GM19467 (cell line): ENCODE measurements around the gene COMMD9.

Source experiments
- ATAC-seq: cut with Tn5 transposase; IDR thresholded peaks from one replicate; pipeline ENCODE4 v1.9.1; 2021; ENCODE audit warnings: mild to moderate bottlenecking, moderate library complexity; ENCODE audit not compliant: unreplicated experiment

Gene COMMD9

DNA sequence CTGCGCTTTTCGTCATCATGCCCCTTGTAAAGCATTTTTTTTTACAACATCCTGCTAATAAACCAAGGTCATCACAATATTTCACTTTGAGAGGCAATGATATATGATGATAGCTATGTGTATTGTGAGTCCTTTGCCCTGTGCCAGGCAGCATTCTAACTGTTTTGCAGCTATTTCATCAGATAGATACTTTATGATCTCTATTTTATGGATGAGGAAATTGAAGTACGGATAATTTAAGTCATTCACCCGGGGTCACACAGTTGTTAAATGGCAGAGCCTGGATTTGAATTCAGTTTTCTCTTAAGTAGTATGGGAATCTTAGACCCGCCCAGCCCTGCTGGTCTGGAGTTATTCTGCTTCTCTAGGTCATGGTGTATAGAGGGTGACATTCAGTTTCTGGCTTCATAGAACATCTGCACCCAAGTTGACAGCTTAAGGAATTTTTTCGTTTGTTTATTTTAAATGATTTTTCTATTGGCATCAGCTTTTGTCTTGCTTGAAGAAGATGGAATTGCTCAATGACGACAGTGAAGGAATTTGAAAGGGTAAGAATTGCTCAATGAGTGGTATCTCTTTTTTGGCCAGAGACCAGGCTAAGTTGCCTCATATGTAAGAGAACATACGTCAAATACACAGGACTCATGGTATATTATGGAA is 7.8 kb upstream of the COMMD9 start:
- no peak for ATAC-seq

GRCh38 chr11:36295926-36296325 is 6.7 kb upstream of the COMMD9 start, which contains the start of gene PRR5L:
Gene PRR5L, plus strand, starts transcription at chr11:36296288. Its CDS starts 104,834 bp downstream, at chr11:36401122.
- no peak for ATAC-seq

DNA sequence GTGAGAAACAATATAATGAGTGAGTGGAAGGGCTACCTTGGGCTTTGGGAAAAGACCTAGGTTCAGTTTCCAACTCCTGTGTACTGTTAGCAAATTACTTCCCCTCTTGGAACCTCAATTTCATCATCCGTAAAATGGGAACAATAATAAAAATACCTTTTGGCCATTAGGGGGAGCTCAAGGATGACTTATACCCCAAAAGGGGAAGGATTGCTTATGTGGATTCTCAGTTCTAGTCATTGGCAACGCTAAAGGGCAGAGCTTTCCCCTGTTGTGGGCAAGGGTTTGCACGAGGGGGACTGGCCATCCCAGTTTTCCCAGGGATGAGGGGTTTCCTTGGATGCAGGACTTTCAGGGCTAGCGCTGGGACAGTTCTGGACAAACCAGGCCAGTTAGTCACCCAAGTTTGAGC is 3.1 kb upstream of the COMMD9 start:
- ATAC-seq: no peak

DNA sequence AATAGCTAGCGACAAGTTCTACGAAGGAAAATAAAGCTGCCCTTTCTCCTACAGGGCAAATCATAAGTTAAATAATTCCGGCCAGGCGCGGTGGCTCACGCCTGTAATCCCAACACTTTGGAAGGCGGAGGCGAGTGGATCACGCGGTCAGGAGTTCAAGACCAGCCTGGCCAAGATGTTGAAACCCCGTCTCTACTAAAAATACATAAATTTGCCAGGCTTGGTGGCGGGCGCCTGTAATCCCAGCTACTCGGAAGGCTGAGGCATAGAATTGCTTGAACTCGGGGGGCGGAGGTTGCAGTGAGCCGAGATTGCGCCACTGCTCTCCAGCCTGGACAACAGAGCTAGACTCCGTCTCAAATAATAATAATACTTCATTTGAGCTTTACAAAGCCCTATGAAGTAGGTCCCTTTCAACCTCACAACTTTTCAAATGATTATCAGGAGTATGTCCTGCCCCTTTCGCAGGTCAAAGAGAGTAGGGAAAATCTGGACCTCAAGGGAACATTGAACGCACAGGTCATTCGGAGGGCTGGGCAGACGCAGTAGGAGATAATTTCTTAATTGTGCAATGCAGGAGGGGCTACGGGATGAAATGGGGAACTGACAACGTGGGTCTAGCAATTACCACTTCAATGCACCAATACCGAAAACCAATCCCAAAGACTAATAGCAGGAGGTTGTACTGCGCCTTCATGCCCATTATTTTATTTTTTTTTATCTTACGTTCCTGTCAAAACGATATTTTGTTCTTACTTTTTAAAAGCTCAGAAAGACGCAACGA is 590 bp downstream of the COMMD9 start:
- no peak for ATAC-seq

DNA sequence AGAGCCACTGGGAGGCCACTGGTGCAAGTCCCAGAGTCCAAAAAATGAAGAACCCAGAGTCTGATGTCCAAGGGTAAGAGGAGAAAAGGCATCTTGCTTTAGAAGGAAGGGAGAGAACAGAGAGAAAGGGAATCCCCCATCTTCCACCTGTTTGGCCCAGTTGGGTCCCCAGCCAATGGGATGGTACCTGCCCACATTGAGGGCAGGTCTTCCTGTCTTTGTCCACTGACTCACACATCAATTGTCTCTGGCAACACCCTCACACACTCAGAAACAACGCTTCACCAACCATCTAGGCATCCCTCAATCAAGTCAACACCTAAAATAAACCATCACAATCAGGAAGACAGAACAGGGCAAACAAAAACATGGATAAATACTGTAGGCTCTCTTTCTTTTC is 6.3 kb downstream of the COMMD9 start:
- ATAC-seq: no peak

DNA sequence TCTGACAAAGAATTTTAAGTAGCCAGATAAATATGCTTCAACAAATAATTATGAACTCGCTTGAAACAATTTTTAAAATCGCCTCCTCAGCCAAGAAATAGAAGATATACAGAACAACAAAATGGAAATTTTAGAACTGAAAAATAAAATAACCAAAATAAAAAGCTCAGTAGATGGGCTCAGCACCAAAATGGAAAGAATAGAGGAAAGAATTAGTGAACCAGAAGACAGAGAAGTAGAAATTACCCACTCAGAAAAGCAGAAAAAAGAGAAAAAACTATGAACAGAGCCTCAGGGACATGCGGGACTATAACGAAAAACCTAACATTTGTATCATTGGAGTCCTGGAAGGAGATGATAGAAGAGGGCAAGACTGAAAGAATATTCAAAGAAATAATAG is 7.4 kb downstream of the COMMD9 start:
- ATAC-seq: no peak

DNA sequence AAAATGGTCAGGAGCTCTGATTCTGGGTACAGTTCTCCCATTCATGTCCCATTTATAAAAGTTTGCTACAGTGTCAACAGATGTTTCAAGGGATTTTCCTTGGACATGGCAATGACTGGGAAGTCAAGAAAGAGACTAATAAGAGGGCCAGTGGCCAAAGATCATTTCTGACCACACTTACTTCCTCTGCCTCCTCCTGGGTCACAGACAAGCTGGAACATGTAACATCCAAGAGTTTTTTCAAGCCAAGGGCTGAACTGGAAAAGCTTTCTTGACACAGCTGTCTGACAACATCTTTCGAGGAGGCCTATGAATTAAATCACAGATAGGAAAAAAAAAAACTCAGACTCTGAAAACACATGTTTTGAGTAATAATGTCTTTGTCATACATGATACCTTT is 8.7 kb downstream of the COMMD9 start:
- no peak for ATAC-seq

- no peak for ATAC-seq
These were observed 10.5 kb downstream of the COMMD9 start for GRCh38 chr11:36278531-36279282.

GRCh38 chr11:36274414-36274813 is 14.8 kb downstream of the COMMD9 start:
- ATAC-seq: no peak

- ATAC-seq: no peak
These were observed 16.1 kb downstream of the COMMD9 start for GRCh38 chr11:36273110-36273509.

- no peak for ATAC-seq
These were observed 17.3 kb downstream of the COMMD9 start for GRCh38 chr11:36271794-36272407.

- ATAC-seq: no peak
These were observed 18.5 kb downstream of the COMMD9 start for GRCh38 chr11:36270701-36271100.

DNA sequence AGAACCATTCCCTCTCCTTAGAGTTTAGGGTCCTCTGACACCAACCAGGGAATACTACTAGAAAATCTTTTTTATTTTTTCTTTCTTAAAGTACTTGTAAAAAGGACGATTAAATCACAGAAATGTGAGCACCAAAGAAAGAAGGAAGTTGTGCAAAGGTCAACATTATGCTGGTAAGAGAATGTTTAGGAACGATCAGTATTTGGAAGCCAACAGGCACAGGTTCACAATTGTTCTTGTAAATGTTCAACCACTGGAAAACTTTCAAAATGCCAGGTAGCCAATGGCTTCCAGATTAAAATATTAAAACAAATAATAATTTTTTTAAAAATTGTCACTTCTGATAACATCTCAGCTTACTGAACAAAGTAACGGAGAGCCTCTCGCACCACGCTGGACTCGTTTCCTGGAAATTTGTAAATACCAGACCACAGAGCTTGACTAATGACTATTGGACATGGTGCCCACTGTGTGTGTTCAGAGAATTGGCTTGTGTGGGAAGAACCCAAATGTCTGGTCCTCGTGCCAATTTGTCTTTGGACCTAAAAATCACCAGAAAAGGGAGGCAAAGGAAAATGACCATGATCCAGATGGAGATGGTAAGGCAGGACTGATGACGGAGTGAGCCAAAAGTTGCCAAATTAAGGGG is 20.8 kb downstream of the COMMD9 start:
- no peak for ATAC-seq

DNA sequence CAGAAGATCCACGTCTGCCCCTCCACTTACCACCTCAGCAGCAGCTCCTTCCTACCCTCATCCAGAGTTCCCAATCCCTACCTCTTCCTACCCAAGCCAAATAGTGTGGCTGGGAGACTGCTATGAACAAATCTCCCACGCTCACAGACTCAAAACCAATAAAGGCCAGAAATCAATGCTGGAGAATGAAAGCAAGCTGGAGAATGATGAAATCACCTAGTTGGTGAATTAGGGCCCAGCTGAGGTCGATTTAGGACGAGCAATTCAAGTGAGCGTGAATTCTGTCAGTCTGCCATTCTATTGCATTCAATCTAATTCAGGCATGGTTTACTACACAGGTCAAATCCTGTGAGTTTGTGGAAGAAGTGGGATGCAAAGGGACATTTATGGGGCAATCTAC is 22.5 kb downstream of the COMMD9 start:
- no peak for ATAC-seq

DNA sequence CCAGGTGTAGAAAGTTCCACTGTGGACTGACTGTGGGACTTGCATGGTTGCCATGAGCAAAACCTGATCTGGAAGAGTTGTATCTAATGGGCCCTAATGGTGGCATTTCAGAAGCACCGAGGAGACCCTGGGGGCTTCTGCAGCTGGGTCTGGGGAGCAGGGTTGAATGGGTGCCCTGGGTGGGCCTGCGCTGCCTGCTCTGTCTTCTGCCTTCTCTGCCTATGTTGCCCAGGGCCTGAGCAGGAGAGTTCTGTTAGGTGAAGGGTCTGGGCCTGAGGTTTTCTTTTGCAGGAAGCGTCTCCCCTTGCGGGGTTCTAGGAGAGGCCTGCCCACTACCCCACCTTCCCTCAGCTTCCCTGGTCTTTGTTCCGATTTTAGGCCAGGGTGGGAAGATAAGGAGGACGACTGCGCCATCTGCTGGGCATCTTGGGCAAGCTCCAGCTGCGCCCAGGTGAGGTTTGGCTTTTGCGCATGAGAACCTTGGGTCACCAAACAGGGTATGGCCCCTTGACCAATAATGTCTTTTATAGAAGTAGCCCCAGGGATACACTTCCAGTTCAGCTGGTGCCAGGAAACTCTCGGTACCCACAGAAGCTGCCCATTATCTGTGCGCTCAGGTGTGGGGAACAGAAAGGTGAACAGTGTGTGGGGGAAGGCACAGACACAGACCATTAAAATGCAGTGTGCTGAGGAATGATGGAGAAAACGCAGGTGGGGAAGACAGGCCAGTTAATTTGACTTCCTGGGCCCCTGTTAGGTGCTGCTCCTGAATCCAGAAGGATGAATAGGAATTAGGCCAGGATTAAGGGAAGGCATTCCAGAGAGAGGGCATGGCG is 23.2 kb downstream of the COMMD9 start:
- ATAC-seq: peak; percentile 57

- ATAC-seq: no peak
These were observed 24.3 kb downstream of the COMMD9 start for GRCh38 chr11:36264973-36265344.

GRCh38 chr11:36264011-36264972 is 24.9 kb downstream of the COMMD9 start:
- no peak for ATAC-seq

DNA sequence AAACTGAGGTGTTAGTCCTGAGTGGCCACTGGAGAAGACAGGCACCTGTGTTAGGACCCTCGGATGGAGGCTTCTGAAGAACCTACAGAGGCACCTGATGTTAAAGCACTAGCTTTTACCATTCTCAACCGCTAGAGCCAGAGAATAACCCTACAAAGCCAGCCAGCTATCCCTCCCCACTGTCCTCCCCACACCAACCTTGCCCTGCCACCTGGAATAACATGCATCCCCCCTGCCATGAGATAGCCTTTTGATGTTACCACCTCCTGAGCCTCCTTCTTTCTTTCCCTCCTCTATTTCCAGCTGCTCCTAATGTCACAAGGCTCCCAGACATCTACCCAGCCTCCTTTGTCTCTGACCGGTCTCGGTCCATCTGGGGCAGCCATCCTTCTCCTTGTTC is 28.1 kb downstream of the COMMD9 start:
- no peak for ATAC-seq
